Measurements from ENCODE around the gene MMP28. TPM values are rescaled to one million over a fixed set of nuclear protein-coding genes. Genes with fewer than 3 reads are reported as not detected.
"Not testable (repeated sequence)": the region's sequence is repeated elsewhere in the genome, so short reads cannot be mapped to it uniquely, and the experiment has no call there.

Gene MMP28
- total RNA-seq, 1 experiment from 2014 or later = 1.7 TPM

- in situ Hi-C loops (cut with HindIII; ENCODE audit: low pct_unique_long_range_greater_than_20kb, low sequenced_read_pairs) = no loop called here
- no peak for DNase-seq (ENCODE audit: low read depth)
These were observed 21.6 kb downstream of the MMP28 start for GRCh38 chr17:35773679-35774425.

GRCh38 chr17:35773129-35773528 is 22.3 kb downstream of the MMP28 start:
- DNase-seq (ENCODE audit: low read depth) = no peak
- in situ Hi-C loops (cut with HindIII; ENCODE audit: low pct_unique_long_range_greater_than_20kb, low sequenced_read_pairs) = no loop called here

- in situ Hi-C loops (cut with HindIII; ENCODE audit: low pct_unique_long_range_greater_than_20kb, low sequenced_read_pairs) = no loop called here
These were observed 25.4 kb downstream of the MMP28 start for GRCh38 chr17:35769895-35770486.

GRCh38 chr17:35768797-35769196 is 26.6 kb downstream of the MMP28 start:
- DNase-seq (ENCODE audit: low read depth) = no peak
- in situ Hi-C loops (cut with HindIII; ENCODE audit: low pct_unique_long_range_greater_than_20kb, low sequenced_read_pairs) = no loop called here

More at GRCh38 chr17:35769895-35770486, 25.4 kb downstream of the MMP28 start:
- DNase-seq (ENCODE audit: low read depth) = no peak

- in situ Hi-C loops (cut with HindIII; ENCODE audit: low pct_unique_long_range_greater_than_20kb, low sequenced_read_pairs) = no loop called here
- peak; percentile 25 for DNase-seq (ENCODE audit: low read depth)
These were observed 28.4 kb downstream of the MMP28 start for GRCh38 chr17:35766903-35767510.

- no peak for DNase-seq (ENCODE audit: low read depth)
- in situ Hi-C loops (cut with HindIII; ENCODE audit: low pct_unique_long_range_greater_than_20kb, low sequenced_read_pairs) = no loop called here
These were observed 29.0 kb downstream of the MMP28 start for GRCh38 chr17:35766489-35766877.

- in situ Hi-C loops (cut with HindIII; ENCODE audit: low pct_unique_long_range_greater_than_20kb, low sequenced_read_pairs) = no loop called here
- DNase-seq (ENCODE audit: low read depth) = no peak
These were observed 29.5 kb downstream of the MMP28 start for GRCh38 chr17:35765756-35766488.

GRCh38 chr17:35765086-35765710 is 30.2 kb downstream of the MMP28 start:
- in situ Hi-C loops (cut with HindIII; ENCODE audit: low pct_unique_long_range_greater_than_20kb, low sequenced_read_pairs) = no loop called here
- DNase-seq (ENCODE audit: low read depth) = no peak

- in situ Hi-C loops (cut with HindIII; ENCODE audit: low pct_unique_long_range_greater_than_20kb, low sequenced_read_pairs) = no loop called here
- peak; percentile 96 for DNase-seq (ENCODE audit: low read depth)
These were observed 31.1 kb downstream of the MMP28 start for GRCh38 chr17:35764123-35764991.

GRCh38 chr17:35763767-35764122 is 31.7 kb downstream of the MMP28 start:
- in situ Hi-C loops (cut with HindIII; ENCODE audit: low pct_unique_long_range_greater_than_20kb, low sequenced_read_pairs) = no loop called here
- no peak for DNase-seq (ENCODE audit: low read depth)

- no peak for DNase-seq (ENCODE audit: low read depth)
- in situ Hi-C loops (cut with HindIII; ENCODE audit: low pct_unique_long_range_greater_than_20kb, low sequenced_read_pairs) = no loop called here
These were observed 33.8 kb downstream of the MMP28 start for GRCh38 chr17:35761601-35762000.

- in situ Hi-C loops (cut with HindIII; ENCODE audit: low pct_unique_long_range_greater_than_20kb, low sequenced_read_pairs) = no loop called here
- DNase-seq (ENCODE audit: low read depth) = no peak
These were observed 34.9 kb downstream of the MMP28 start, which contains the start of gene C17orf50 for GRCh38 chr17:35760587-35760986. TSS of gene C17orf50 (plus strand) at chr17:35760887. CDS start at chr17:35760942, 55 bp downstream.

- no peak for DNase-seq (ENCODE audit: low read depth)
- in situ Hi-C loops (cut with HindIII; ENCODE audit: low pct_unique_long_range_greater_than_20kb, low sequenced_read_pairs) = no loop called here
These were observed 38.2 kb downstream of the MMP28 start for GRCh38 chr17:35757243-35757642.

- in situ Hi-C loops (cut with HindIII; ENCODE audit: low pct_unique_long_range_greater_than_20kb, low sequenced_read_pairs) = no loop called here
- DNase-seq (ENCODE audit: low read depth) = no peak
These were observed 42.3 kb downstream of the MMP28 start, which contains the start of gene GAS2L2 for GRCh38 chr17:35752945-35753764. TSS of gene GAS2L2 (minus strand) at chr17:35753239. CDS start at chr17:35752850, 389 bp downstream.

GRCh38 chr17:35752471-35752870 is 43.0 kb downstream of the MMP28 start:
- in situ Hi-C loops (cut with HindIII; ENCODE audit: low pct_unique_long_range_greater_than_20kb, low sequenced_read_pairs) = no loop called here
- DNase-seq (ENCODE audit: low read depth) = no peak

GRCh38 chr17:35751541-35751940 is 43.9 kb downstream of the MMP28 start:
- in situ Hi-C loops (cut with HindIII; ENCODE audit: low pct_unique_long_range_greater_than_20kb, low sequenced_read_pairs); DNase-seq (ENCODE audit: low read depth): not testable (repeated sequence)

All from Caki2 (cell line).